Measurements from ENCODE around the gene TMTC4.
"Not testable (repeated sequence)": the region's sequence is repeated elsewhere in the genome, so short reads cannot be mapped to it uniquely, and the experiment has no call there.

Gene TMTC4, protein sequence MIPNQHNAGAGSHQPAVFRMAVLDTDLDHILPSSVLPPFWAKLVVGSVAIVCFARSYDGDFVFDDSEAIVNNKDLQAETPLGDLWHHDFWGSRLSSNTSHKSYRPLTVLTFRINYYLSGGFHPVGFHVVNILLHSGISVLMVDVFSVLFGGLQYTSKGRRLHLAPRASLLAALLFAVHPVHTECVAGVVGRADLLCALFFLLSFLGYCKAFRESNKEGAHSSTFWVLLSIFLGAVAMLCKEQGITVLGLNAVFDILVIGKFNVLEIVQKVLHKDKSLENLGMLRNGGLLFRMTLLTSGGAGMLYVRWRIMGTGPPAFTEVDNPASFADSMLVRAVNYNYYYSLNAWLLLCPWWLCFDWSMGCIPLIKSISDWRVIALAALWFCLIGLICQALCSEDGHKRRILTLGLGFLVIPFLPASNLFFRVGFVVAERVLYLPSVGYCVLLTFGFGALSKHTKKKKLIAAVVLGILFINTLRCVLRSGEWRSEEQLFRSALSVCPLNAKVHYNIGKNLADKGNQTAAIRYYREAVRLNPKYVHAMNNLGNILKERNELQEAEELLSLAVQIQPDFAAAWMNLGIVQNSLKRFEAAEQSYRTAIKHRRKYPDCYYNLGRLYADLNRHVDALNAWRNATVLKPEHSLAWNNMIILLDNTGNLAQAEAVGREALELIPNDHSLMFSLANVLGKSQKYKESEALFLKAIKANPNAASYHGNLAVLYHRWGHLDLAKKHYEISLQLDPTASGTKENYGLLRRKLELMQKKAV

GRCh38 chr13:100674572-100674871, at the start of gene TMTC4:
Gene TMTC4 (minus strand): TSS chr13:100674795. CDS start chr13:100670362, 4,433 bp downstream.
- no peak for DNase-seq

GRCh38 chr13:100722517-100722916, 47.9 kb upstream of the TMTC4 start:
- DNase-seq: no peak

GRCh38 chr13:100721885-100722512, 47.4 kb upstream of the TMTC4 start:
- no peak for DNase-seq

- DNase-seq: no peak
Observed at GRCh38 chr13:100715604-100716003, 41.0 kb upstream of the TMTC4 start.

DNA sequence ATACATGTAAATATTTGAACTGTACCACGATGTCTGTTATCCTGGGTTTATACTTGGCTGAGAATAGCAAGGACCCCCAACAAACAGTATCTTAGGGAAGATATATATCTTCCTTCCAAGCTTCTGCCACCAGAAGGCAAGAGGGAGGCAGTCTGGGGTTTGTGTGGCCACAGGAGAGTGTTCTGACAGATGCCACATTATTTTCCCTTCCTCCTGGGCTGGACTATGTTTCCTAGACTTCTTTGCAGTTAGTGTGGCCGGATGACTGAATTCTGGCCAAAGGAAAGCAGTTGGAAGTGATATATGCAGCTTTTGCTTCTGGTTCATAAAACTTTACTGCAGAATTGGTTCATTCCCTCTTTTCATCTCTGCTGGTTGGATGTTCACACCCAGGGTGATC, 39.9 kb upstream of the TMTC4 start:
- no peak for DNase-seq

DNA sequence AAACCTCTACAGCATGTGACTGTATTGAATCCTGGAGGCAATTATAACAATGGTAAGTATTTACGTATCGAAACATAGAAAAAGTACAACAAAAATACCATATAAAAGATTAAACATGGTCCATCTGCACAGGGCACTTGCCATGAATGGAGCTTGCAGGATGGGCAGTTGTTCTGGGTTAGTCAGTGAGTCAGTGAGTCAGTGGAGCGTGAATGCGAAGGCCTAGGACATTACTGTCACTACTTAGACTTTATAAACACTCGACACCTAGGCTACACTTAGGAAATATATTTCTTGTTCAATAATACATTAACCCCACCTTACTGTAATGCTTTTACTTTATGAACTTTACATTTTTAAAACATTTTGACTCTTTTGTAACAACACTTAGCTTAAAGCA, 35.6 kb upstream of the TMTC4 start:
- DNase-seq: no peak

DNA sequence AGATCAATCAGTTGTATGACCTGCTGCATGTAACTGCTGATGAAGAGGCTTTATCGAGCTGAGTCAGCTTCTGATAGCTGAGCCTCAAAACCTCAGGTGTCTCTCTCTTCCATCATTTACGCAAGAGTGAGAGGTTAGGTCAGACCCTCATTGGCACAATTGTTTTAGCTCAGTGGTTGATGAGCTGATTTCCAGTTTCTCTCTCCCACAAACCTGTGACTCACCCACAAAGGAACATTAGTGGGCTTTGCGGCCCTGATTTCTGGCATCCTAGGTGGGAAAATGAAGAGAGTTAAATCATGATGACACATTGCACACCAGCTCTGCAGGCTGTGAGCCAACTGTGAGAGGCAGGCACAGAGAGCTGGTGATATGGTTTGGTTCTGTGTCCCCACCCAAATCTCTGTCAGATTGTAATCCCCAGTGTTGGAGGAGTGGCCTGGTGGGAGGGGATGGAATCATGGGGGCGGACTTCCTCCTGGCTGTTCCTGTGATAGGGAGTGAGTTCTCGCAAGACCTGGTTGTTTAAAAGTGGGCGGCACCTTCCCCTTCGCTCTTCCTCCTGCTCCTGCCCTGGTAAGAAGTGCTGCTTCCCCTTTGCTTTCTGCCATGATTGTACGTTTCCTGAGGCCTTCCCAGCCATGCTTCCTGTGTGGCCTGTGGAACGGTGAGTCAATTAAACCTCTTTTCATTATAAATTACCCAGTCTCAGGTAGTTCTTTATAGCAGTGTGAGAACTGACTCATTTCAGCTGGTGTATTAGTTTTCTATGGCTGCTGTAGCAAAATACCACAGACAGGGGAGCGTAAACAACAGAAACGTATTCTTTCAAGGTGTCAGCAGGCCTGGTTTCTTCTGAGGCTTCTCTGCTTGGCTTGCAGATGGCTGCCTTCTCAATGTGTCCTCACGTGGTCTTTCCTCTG, 33.5 kb upstream of the TMTC4 start:
- no peak for DNase-seq

- DNase-seq: not testable (repeated sequence)
Observed at GRCh38 chr13:100698331-100698730, 23.7 kb upstream of the TMTC4 start.

DNA sequence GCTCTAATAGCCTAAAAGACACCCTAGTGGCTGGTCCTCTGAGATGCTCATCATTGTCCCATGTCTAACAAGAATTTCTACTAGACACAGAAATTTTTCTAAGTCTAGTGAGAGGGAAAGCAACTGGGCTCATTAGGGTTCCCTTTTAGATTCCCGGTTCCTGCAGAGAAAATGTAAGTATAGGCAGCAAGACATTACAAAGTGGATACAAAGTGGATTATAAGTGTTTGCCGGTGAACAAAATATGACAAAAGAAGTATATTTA, 20.8 kb upstream of the TMTC4 start:
- DNase-seq: no peak

DNA sequence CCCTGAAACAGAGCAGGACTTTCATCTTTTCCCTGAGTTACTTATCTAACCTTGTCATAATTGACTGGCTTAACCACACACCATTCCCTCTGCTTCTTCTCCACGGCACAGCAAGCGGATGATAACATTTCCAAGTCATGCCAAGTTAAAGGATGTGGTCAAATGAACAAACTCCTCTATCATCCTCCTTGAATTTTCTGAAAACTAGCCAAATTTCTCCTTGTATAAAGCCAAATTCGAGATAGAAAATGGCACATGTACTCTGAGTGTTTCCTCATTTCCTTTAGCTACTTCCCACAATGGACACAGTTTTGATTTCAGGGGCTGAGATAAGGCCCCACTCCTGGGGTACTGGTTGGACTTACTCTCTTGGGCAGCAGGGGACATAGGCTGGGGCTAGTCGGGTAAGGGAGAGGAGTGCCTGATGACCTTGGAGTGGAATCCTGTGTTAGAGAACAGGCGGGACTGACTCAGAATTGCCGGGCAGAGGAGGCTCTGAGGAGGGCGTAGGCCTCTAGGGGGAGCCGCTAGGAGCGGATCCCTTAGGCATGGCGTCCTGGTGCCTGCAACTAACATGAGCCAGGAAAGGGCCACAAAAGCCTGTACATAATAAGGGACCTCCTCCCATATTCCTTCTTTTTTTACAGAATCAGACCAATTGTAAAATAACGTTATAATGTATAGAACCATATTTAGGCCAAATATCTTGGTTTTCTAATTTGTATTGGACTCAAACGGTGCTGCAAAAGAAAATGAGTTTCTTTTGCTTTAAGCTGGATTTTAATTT, 20.3 kb upstream of the TMTC4 start:
- no peak for DNase-seq

GRCh38 chr13:100689191-100689590, 14.6 kb upstream of the TMTC4 start:
- DNase-seq: no peak

DNA sequence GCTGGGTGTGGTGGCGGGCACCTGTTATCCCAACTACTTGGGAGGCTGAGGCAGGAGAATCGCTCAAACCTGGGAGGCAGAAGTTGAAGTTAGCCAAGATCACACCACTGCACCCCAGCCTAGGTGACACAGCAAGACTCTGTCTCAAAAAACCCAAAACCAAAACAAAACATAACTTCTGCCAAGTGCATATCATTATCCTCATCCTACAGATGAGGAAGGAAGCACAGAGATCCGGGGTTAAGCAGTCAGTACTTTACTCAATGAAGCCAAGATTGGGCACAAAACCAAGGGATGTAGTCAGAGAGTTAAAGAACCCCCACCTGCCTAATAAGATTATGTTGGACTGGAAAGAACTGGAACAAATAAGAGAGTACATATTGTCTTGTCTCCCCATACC, 5.5 kb upstream of the TMTC4 start:
- DNase-seq: no peak

GRCh38 chr13:100677128-100677527, 2.5 kb upstream of the TMTC4 start:
- not testable (repeated sequence) for DNase-seq

DNA sequence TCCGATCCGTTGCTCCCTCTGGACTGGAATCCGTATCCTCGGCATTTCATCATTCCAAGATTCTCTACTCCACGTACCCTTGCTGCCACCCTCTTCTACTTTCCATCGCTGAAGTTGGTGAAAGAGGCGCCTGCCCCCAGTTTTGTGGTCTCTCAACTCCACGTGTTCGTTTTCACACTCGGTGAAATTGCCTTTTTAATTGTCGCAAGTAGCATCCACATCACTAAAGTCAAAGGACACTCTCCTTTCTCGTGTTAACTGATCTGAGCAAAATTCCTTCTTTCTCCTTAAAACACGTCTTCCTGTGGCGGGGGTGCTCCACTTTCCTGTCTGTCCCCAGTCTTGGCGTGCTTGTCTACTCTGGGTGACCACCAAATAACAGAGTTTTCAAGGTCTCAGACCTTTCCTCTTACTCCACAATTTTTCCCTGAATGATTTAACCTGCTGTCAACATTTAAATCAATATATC, 1.1 kb upstream of the TMTC4 start:
- DNase-seq: no peak

GRCh38 chr13:100674872-100675660, 471 bp upstream of the TMTC4 start:
- DNase-seq: peak; percentile 100

- DNase-seq: no peak
Observed at GRCh38 chr13:100673713-100674571, 653 bp downstream of the TMTC4 start.

- DNase-seq: no peak
Observed at GRCh38 chr13:100673376-100673712, 1.3 kb downstream of the TMTC4 start.

DNA sequence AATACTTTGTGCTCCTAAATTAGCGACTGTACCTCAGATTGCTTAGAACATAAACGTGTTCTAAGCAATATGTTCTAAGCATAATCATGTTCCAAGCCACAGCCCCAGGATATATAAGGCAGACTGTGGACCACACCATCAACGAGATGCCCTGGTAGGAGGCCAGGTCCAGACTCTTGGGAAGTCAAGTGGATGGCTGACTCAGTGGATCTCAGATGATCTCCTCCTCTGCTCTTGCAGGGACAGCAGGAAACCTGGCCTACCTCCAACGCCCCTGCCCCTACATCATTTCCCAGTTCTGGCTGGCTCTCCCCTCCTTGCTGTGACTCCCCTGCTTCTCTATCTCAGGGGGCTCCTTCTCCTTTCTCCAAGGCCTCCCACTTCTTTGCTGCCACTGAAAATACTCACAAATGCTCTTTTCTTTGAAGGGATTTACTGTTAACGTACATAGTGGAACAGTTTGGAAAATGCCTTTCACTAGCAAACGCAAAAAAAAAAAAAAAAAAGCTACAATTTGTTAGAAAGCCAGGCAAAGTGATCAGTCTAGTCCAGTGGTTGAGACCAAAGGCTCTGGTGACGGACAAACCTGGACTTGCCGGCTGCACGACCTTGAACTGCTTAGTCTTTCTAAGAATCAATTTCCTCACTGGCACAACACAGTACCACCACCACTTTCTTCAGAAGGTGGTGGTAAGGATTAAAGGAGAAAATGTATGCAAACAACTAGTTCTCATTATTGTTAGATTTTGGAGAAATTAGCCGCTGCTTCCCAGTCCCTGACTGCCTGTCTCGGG, 3.0 kb downstream of the TMTC4 start:
- no peak for DNase-seq

DNA sequence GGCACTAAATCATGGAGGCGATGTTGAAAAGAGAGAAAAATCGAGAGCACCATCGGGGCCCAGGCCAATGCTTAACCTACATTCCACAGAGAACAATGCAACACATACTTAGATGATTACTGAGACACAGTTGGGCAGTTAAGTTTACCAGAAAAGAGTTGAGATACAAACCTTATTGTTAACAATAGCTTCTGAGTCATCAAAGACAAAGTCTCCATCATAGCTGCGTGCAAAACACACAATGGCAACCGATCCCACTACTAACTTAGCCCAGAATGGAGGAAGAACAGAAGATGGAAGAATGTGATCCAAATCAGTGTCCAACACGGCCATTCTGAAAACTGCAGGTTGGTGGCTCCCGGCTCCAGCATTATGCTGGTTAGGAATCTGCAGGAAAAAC, 6.2 kb downstream of the TMTC4 start:
- no peak for DNase-seq

- no peak for DNase-seq
Observed at GRCh38 chr13:100667894-100668293, 6.7 kb downstream of the TMTC4 start.
